ENCODE measurements around the gene CP. TPM values are rescaled to one million over a fixed set of nuclear protein-coding genes. Genes with fewer than 3 reads are reported as not detected.

Gene CP
- total and polyA plus RNA-seq, 2 experiments from 2014 or later, result 2.8 to 3.6 TPM

DNA sequence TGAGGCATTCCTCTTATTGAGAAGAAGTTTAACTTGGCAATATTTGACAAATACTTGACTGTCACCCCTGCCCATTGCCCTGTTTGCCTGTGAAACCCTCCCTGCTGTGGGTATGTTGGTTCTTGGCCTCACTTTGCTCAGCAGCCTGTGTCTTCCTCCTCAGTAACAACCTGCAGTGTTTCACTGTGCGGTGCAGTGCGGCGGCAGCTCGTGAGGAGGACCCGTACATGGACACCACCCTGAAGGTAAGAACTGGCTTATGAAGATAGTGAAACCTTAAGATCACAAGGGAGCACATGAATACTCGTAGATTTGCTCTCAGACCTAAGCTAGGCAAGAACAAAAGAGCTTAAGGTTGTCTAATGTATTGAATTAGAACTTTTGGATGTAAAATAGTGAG is 71.2 kb downstream of the CP start (continued):
- no peak for TF ChIP-seq ZNF462 (CRISPR knock-in tag; IDR thresholded peaks at IDR 0.05)
- TF ChIP-seq JUNB (IDR thresholded peaks at IDR 0.05; ENCODE audit: unreplicated experiment), result no peak
- TF ChIP-seq EZH2 (IDR thresholded peaks at IDR 0.05; ENCODE audit: low read depth, unreplicated experiment), result no peak
- no peak for TF ChIP-seq EZH2phosphoT487 (IDR thresholded peaks at IDR 0.05; ENCODE audit: unreplicated experiment)
- no peak for TF ChIP-seq REST (IDR thresholded peaks at IDR 0.05; ENCODE audit: unreplicated experiment)
- TF ChIP-seq ZNF331 (CRISPR knock-in tag; IDR thresholded peaks at IDR 0.05; ENCODE audit: low read depth), result no peak
- TF ChIP-seq CREB1 (CRISPR knock-in tag; IDR thresholded peaks at IDR 0.05; ENCODE audit: low read depth), result no peak
- no peak for TF ChIP-seq POLR2AphosphoS5 (IDR thresholded peaks at IDR 0.05; ENCODE audit: low read depth)
